Measurements from ENCODE around the gene NME3.

NME3 gene

DNA sequence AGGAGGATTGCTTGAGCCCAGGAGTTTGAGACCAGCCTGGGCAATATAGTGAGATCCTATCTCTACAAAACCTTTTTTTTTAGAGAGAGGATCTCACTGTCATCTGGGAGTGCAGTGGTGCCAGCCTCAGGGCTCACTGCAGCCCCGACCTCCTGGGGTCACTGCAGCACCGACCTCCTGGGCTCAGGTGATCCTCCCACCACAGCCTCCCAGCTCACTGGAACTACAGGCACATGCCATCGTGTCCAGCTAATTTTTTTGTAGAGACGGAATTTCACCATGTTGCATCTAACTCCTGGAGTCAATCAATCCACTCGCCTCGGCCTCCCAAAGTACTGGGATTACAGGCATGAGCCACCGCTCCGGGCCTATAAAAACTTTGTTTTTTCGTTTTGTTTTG lies 50.0 kb downstream of the NME3 start:
- Mint-ChIP-seq H3K9me3 (no peaks in the 10 kb centered on the region), H3K27me3 (ENCODE audit: low read depth, poor library complexity) (no peaks in the 10 kb centered on the region), H3K4me1 (no peaks in the 10 kb centered on the region), H3K36me3 (ENCODE audit: low read depth) (peaks cover 24% of the 10 kb centered on the region), H3K27ac (no peak overlapping the region), H3K4me3 (no peak overlapping the region)
- TF ChIP-seq, protein P1, sequence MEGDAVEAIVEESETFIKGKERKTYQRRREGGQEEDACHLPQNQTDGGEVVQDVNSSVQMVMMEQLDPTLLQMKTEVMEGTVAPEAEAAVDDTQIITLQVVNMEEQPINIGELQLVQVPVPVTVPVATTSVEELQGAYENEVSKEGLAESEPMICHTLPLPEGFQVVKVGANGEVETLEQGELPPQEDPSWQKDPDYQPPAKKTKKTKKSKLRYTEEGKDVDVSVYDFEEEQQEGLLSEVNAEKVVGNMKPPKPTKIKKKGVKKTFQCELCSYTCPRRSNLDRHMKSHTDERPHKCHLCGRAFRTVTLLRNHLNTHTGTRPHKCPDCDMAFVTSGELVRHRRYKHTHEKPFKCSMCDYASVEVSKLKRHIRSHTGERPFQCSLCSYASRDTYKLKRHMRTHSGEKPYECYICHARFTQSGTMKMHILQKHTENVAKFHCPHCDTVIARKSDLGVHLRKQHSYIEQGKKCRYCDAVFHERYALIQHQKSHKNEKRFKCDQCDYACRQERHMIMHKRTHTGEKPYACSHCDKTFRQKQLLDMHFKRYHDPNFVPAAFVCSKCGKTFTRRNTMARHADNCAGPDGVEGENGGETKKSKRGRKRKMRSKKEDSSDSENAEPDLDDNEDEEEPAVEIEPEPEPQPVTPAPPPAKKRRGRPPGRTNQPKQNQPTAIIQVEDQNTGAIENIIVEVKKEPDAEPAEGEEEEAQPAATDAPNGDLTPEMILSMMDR (IDR thresholded peaks at IDR 0.05): no peak
- no peak for DNase-seq

All from nephron progenitor cell (in vitro differentiated cells).